ENCODE measurements around the gene VIT.
A peak's percentile ranks its signal among the peaks of the same experiment; 100 is the strongest.

The VIT gene

GRCh38 chr2:36777272-36777671 is 80.8 kb downstream of the VIT start:
- Histone ChIP-seq H3K36me3 (no peaks in the 10 kb centered on the region), H3K27ac (no peak overlapping the region), H3K9me3 (no peaks in the 10 kb centered on the region), H3K4me1 (peaks cover 0 to 6% (median 3%) of the 10 kb centered on the region in 4 donors), H3K4me3 (no peak overlapping the region), H3K27me3 (no peaks in the 10 kb centered on the region)
- DNase-seq: no peak
- intact Hi-C loops (cut with DNase I; ENCODE audit: low total_unique reads): no loop called here
- TF ChIP-seq CTCF (IDR thresholded peaks at IDR 0.05): no peak

- peaks cover 0 to 6% (median 3%) of the 10 kb centered on the region in 4 donors for H3K4me1 ChIP-seq
- H3K36me3 ChIP-seq: no peaks in the 10 kb centered on the region
- DNase-seq: no peak
- H3K9me3 ChIP-seq: no peaks in the 10 kb centered on the region
- no peak overlapping the region for H3K27ac ChIP-seq
- intact Hi-C loops (cut with DNase I; ENCODE audit: low total_unique reads): no loop called here
- no peak for TF ChIP-seq CTCF (IDR thresholded peaks at IDR 0.05)
- H3K4me3 ChIP-seq: no peak overlapping the region
- no peaks in the 10 kb centered on the region for H3K27me3 ChIP-seq
Measured at GRCh38 chr2:36777788-36778187, 81.3 kb downstream of the VIT start.

GRCh38 chr2:36779462-36779861 is 83.0 kb downstream of the VIT start:
- peak overlapping the region in 1 of 2 donors; percentile 25 for H3K27ac ChIP-seq
- H3K36me3 ChIP-seq: no peaks in the 10 kb centered on the region
- TF ChIP-seq CTCF (IDR thresholded peaks at IDR 0.05): no peak
- no peaks in the 10 kb centered on the region for H3K9me3 ChIP-seq
- H3K4me3 ChIP-seq: no peak overlapping the region
- peaks cover 0 to 6% (median 3%) of the 10 kb centered on the region in 4 donors for H3K4me1 ChIP-seq
- intact Hi-C loops (cut with DNase I; ENCODE audit: low total_unique reads): no loop called here
- no peaks in the 10 kb centered on the region for H3K27me3 ChIP-seq
- no peak for DNase-seq

- peaks cover 0 to 6% (median 3%) of the 10 kb centered on the region in 4 donors for H3K4me1 ChIP-seq
- H3K4me3 ChIP-seq: peak overlapping the region; percentile 16 to 28
- intact Hi-C loops (cut with DNase I; ENCODE audit: low total_unique reads): no loop called here
- no peaks in the 10 kb centered on the region for H3K27me3 ChIP-seq
- no peaks in the 10 kb centered on the region for H3K36me3 ChIP-seq
- H3K27ac ChIP-seq: peak overlapping the region in 1 of 2 donors; percentile 25
- no peak for DNase-seq
- H3K9me3 ChIP-seq: no peaks in the 10 kb centered on the region
- TF ChIP-seq CTCF (IDR thresholded peaks at IDR 0.05): peak; percentile 68 to 76
Measured at GRCh38 chr2:36780231-36780839, 83.8 kb downstream of the VIT start.

- Histone ChIP-seq H3K4me1 (peaks cover 0 to 6% (median 3%) of the 10 kb centered on the region in 4 donors), H3K4me3 (no peak overlapping the region), H3K27me3 (no peaks in the 10 kb centered on the region), H3K36me3 (no peaks in the 10 kb centered on the region), H3K27ac (no peak overlapping the region), H3K9me3 (no peaks in the 10 kb centered on the region)
- no peak for DNase-seq
- intact Hi-C loops (cut with DNase I; ENCODE audit: low total_unique reads): no loop called here
- TF ChIP-seq CTCF (IDR thresholded peaks at IDR 0.05): no peak
Measured at GRCh38 chr2:36781907-36782720, 85.6 kb downstream of the VIT start.
